GM13977 (cell line): ENCODE results near the gene PIGS.
"Not testable (repeated sequence)": the region's sequence is repeated elsewhere in the genome, so short reads cannot be mapped to it uniquely, and the experiment has no call there.

Source experiments
- DNase-seq: peaks from one replicate; pipeline ENCODE4 v3.0.0; 2012; ENCODE audit warnings: low spot score
- CTCF ChIP-seq: IDR thresholded peaks from 2 replicates; pipeline ENCODE4 v1.5.1; 2012; ENCODE audit warnings: mild to moderate bottlenecking, control low read depth; ENCODE audit not compliant: insufficient read depth; ENCODE audit errors: extremely low read depth, missing control alignments
- in situ Hi-C: fragments of 300-500 bp; cut with MboI; formaldehyde crosslinking; loops from one replicate; pipeline ENCODE4 v1.12.0; 2022; ENCODE audit warnings: low sequenced_read_pairs, low pct_unique_long_range_greater_than_20kb, mixed read lengths, inconsistent platforms; ENCODE audit not compliant: unreplicated experiment

PIGS gene

GRCh38 chr17:28612936-28613872 lies 41.9 kb upstream of the PIGS start:
- in situ Hi-C loops: no loop called here
- peak; percentile 66 for TF ChIP-seq CTCF
- peak; percentile 48 for DNase-seq

GRCh38 chr17:28612531-28612930 lies 41.2 kb upstream of the PIGS start:
- DNase-seq: no peak
- TF ChIP-seq CTCF: no peak
- in situ Hi-C loops: no loop called here

GRCh38 chr17:28610376-28610775 lies 39.1 kb upstream of the PIGS start:
- TF ChIP-seq CTCF: no peak
- in situ Hi-C loops: no loop called here

GRCh38 chr17:28604031-28604430 lies 32.7 kb upstream of the PIGS start:
- in situ Hi-C loops: loop anchor here (10.0 kb wide), 1 partner anchor 49 kb away; the partner anchor contains the start of gene UNC119
- DNase-seq: not testable (repeated sequence)

More at GRCh38 chr17:28610376-28610775, 39.1 kb upstream of the PIGS start:
- no peak for DNase-seq

- DNase-seq: peak; percentile 82
- TF ChIP-seq CTCF: no peak
- in situ Hi-C loops: loop anchor here (10.0 kb wide), 1 partner anchor 45 kb away; the partner anchor contains the start of gene UNC119
These were observed 28.2 kb upstream of the PIGS start for GRCh38 chr17:28599311-28600184.

GRCh38 chr17:28598799-28599310 lies 27.5 kb upstream of the PIGS start, which contains the start of gene SPAG5:
Gene SPAG5 (minus strand): TSS chr17:28599025. CDS start chr17:28598946, 79 bp downstream.
- in situ Hi-C loops: no loop called here
- peak; percentile 98 for DNase-seq
- TF ChIP-seq CTCF: no peak
